Adrenal gland (tissue), 5 donors: ENCODE measurements around the gene NUPR1.

Experiments
- POLR2A ChIP-seq, 2 donors: fragments of 450-650 bp; IDR thresholded peaks; one replicate each; pipeline ENCODE4 v1.6.1; 2017; ENCODE audit warnings: antibody characterized with exemption in 2 of 2, mild to moderate bottlenecking in 2 of 2, moderate library complexity in 1 of 2
- TF ChIP-seq, protein P1 (sequence below), 6 experiments: fragments of 450-650 bp in 4 of 6; fragments of 200-600 bp in 2 of 6; sonication (generic) in 1 of 6; IDR thresholded peaks; 1 replicate in 5 of 6; 2 replicates in 1 of 6; pipeline versions ENCODE4 v1.5.1 to v1.8.0; 2016 to 2021; ENCODE audit warnings: antibody characterized with exemption in 6 of 6, mild to moderate bottlenecking in 2 of 6, moderate library complexity in 1 of 6
- donor health status: DM: no; HTN: no; CAD: no.

DNA sequence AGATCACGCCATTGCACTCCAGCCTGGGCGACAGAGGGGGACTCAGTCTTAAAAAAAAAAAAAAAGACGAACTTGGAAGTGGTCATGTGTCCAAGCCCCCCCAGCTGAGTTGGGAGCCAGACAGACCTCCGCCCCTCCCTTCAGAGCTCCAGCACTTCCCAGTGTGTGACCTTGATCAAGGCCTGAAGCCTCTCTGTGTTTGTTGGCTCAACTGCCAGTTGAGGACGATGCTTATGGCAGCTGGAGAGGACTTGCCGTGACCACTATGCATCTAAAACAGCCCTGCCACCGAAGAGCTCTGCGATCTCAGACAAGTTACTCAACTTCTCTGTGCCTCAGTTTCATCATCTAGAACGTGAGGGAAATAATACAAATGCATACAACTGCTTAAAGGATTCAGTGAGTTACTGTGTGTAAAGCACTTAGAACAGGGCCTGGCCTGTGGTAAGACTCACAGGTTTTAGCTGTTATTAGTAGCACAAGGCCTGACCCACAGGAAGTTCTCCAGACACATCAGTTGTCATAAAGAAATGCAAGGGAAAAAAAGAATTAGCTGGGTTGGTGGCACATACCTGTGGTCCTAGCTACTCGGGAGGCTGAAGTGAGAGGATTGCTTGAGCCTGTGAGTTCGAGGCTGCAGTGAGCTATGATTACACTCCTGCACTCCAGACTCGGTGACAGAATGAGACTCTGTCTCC lies 25.1 kb downstream of the NUPR1 start:
- TF ChIP-seq POLR2A (IDR thresholded peaks at IDR 0.05): no peak
- TF ChIP-seq, protein P1, sequence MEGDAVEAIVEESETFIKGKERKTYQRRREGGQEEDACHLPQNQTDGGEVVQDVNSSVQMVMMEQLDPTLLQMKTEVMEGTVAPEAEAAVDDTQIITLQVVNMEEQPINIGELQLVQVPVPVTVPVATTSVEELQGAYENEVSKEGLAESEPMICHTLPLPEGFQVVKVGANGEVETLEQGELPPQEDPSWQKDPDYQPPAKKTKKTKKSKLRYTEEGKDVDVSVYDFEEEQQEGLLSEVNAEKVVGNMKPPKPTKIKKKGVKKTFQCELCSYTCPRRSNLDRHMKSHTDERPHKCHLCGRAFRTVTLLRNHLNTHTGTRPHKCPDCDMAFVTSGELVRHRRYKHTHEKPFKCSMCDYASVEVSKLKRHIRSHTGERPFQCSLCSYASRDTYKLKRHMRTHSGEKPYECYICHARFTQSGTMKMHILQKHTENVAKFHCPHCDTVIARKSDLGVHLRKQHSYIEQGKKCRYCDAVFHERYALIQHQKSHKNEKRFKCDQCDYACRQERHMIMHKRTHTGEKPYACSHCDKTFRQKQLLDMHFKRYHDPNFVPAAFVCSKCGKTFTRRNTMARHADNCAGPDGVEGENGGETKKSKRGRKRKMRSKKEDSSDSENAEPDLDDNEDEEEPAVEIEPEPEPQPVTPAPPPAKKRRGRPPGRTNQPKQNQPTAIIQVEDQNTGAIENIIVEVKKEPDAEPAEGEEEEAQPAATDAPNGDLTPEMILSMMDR (IDR thresholded peaks at IDR 0.05): no peak
